ENCODE results near the gene TLR4. TPM values are rescaled to one million over a fixed set of nuclear protein-coding genes. Genes with fewer than 3 reads are reported as not detected.

The TLR4 gene
- total RNA-seq, 1 experiment from 2014 or later, result 0.07 TPM

DNA sequence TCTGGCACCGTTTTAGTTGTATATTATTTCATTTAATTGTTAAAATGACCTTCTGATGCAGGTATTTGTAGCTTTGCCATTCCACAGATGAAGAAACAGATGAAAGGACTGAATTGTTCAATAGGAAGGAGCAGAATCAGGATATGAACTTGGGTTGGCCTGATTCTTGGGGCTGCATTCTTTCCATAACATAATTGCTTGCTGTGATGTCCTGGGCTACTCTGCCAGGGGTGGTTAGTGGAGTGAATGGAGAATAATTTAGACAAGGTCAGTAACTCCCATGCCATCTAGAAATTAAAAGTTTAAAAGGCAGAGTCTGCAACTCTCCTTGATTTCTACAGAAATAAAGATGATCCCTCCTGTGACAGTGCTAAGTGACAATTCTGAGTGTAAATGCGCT is 15.9 kb downstream of the TLR4 start:
- Histone ChIP-seq H2BK15ac (ENCODE audit: low read depth, low read length) (no peak overlapping the region), H3K9ac (ENCODE audit: extremely low read depth, insufficient read length, low read length) (no peak overlapping the region), H3K79me1 (ENCODE audit: insufficient read depth, low read depth, low read length, poor library complexity, severe bottlenecking) (no peaks in the 10 kb centered on the region), H3K56ac (ENCODE audit: insufficient read length, low read depth, low read length) (no peak overlapping the region), H3K4me2 (ENCODE audit: insufficient read depth, insufficient read length, low read length) (no peak overlapping the region), H3K23me2 (ENCODE audit: insufficient read length, low read depth, low read length, poor library complexity, severe bottlenecking) (no peaks in the 10 kb centered on the region), H3K4me1 (ENCODE audit: insufficient read depth, low read length) (no peaks in the 10 kb centered on the region), H2AFZ (ENCODE audit: low read length) (no peak overlapping the region), H2BK120ac (ENCODE audit: low read depth, low read length, poor library complexity, severe bottlenecking) (no peak overlapping the region), H3K18ac (ENCODE audit: insufficient read length, low read depth, low read length) (no peak overlapping the region), H3K23ac (ENCODE audit: insufficient read length, low read depth, low read length) (no peak overlapping the region), H4K5ac (ENCODE audit: insufficient read length, low read depth, low read length) (no peak overlapping the region), H3K14ac (ENCODE audit: insufficient read depth, low read length) (no peak overlapping the region), H3K27ac (ENCODE audit: insufficient read length, low read depth, low read length) (no peak overlapping the region), H4K91ac (ENCODE audit: insufficient read length, low read depth, low read length) (no peak overlapping the region), H2BK12ac (ENCODE audit: insufficient read length, low read depth, low read length) (no peak overlapping the region), H3K9me3 (ENCODE audit: control insufficient read depth, low read depth, low read length) (no peaks in the 10 kb centered on the region), H4K20me1 (ENCODE audit: control insufficient read depth, insufficient read depth, insufficient read length) (no peaks in the 10 kb centered on the region), H3K27me3 (ENCODE audit: insufficient read depth, low read length) (no peaks in the 10 kb centered on the region), H2BK20ac (ENCODE audit: low read depth, low read length, poor library complexity, severe bottlenecking) (no peak overlapping the region), H3K4ac (ENCODE audit: low read depth, low read length) (no peak overlapping the region), H2AK5ac (ENCODE audit: insufficient read length, low read length) (no peak overlapping the region), H3K79me2 (ENCODE audit: insufficient read depth, low read length) (no peaks in the 10 kb centered on the region), H4K8ac (replicated peaks; ENCODE audit: insufficient read length, low read depth, low read length) (no peak overlapping the region), H2BK5ac (ENCODE audit: insufficient read length, low read length) (no peak overlapping the region), H3T11ph (ENCODE audit: low read length) (no peak overlapping the region)
- Mint-ChIP-seq H3K27me3 (ENCODE audit: low read depth) (no peaks in the 10 kb centered on the region), H3K9me3 (no peaks in the 10 kb centered on the region), H3K4me1 (no peaks in the 10 kb centered on the region), H3K36me3 (ENCODE audit: insufficient read depth in 1 of 3, low read depth in 3 of 3) (no peaks in the 10 kb centered on the region), H3K27ac (no peak overlapping the region), H3K4me3 (no peak overlapping the region)
- WGBS (ENCODE audit: extremely low coverage, insufficient read length, low lambda C conversion rate), result no CpG with 5 or more reads among the region's 2 CpGs
- TF ChIP-seq CTCF (conservative IDR thresholded peaks at IDR 0.05), result no peak
- DNase-seq, result no peak
